K562 (cell line): ENCODE data around the gene GFI1B. TPM values are rescaled to one million over a fixed set of nuclear protein-coding genes. Genes with fewer than 3 reads are reported as not detected.

Experiments used
- CBX8 ChIP-seq: fragments of 200-600 bp; sonication (generic); IDR thresholded peaks from 2 replicates; pipeline ENCODE4 v1.6.1; 2012; ENCODE audit warnings: borderline replicate concordance, mixed run types, low read depth, mild to moderate bottlenecking, moderate library complexity, mixed read lengths, low read length, control low read depth, inconsistent platforms; ENCODE audit not compliant: poor library complexity, severe bottlenecking; ENCODE audit errors: extremely low read depth
- CREB3L1 ChIP-seq: fragments of 450-650 bp; IDR thresholded peaks from 2 replicates; pipeline ENCODE4 v1.6.1; 2014; ENCODE audit warnings: low read depth, mild to moderate bottlenecking, moderate library complexity, borderline replicate concordance
- E2F3 ChIP-seq: fragments of 250-450 bp; sonication (Bioruptor Pico); IDR thresholded peaks from 2 replicates; pipeline ENCODE4 v1.4.0; 2020; ENCODE audit warnings: mild to moderate bottlenecking
- JUN ChIP-seq, 2 experiments: sonication (generic) in 1 of 2; formaldehyde crosslinking in 1 of 2; IDR thresholded peaks; 2 replicates each; pipeline versions ENCODE4 v1.6.1 to v1.8.0; 2012 to 2022; ENCODE audit warnings: borderline replicate concordance in 2 of 2, mild to moderate bottlenecking in 2 of 2, improper control_type of control experiment in 1 of 2, low read depth in 1 of 2, low read length in 1 of 2, missing genetic modification reagents in 1 of 2
- KAT8 ChIP-seq: fragments of 450-650 bp; IDR thresholded peaks from 2 replicates; pipeline ENCODE4 v1.6.1; 2016; ENCODE audit warnings: low read depth, mild to moderate bottlenecking
- L3MBTL2 ChIP-seq: fragments of 450-650 bp; IDR thresholded peaks from 2 replicates; pipeline ENCODE4 v1.6.1; 2016; ENCODE audit warnings: mild to moderate bottlenecking, moderate library complexity
- MAFF ChIP-seq: IDR thresholded peaks from 2 replicates; pipeline ENCODE4 v1.6.1; 2012; ENCODE audit warnings: low read length, improper control_type of control experiment
- MEIS2 ChIP-seq: fragments of 450-650 bp; IDR thresholded peaks from 2 replicates; pipeline ENCODE4 v1.6.1; 2014; ENCODE audit warnings: mild to moderate bottlenecking; ENCODE audit not compliant: partially characterized antibody
- MLLT1 ChIP-seq, 2 experiments: fragments of 450-650 bp; IDR thresholded peaks; 2 replicates each; pipeline ENCODE4 v1.6.1; 2016
- MYNN ChIP-seq, 2 experiments: sonication (generic); formaldehyde crosslinking in 1 of 2; IDR thresholded peaks; 2 replicates each; pipeline versions ENCODE4 v1.5.0 to v1.6.1; 2016 to 2020; ENCODE audit warnings: antibody characterized with exemption in 1 of 2, missing genetic modification reagents in 1 of 2
- NR1H2 ChIP-seq: sonication (generic); formaldehyde crosslinking; IDR thresholded peaks from 2 replicates; pipeline ENCODE4 v1.4.0; 2020; ENCODE audit warnings: mild to moderate bottlenecking, missing genetic modification reagents
- PHTF2 ChIP-seq: fragments of 250-450 bp; sonication (Bioruptor Pico); IDR thresholded peaks from 2 replicates; pipeline ENCODE4 v1.5.0; 2021; ENCODE audit warnings: mild to moderate bottlenecking
- PKNOX1 ChIP-seq: fragments of 450-650 bp; IDR thresholded peaks from 2 replicates; pipeline ENCODE4 v1.6.1; 2016
- RBM14 ChIP-seq: fragments of 200-400 bp; formaldehyde crosslinking; IDR thresholded peaks from 2 replicates; pipeline ENCODE4 v1.6.1; 2018; ENCODE audit warnings: low read depth, mild to moderate bottlenecking, low read length, moderate library complexity, borderline replicate concordance; ENCODE audit not compliant: insufficient read depth
- RBM34 ChIP-seq: fragments of 200-400 bp; formaldehyde crosslinking; IDR thresholded peaks from 2 replicates; pipeline ENCODE4 v1.6.1; 2018; ENCODE audit warnings: low read length, borderline replicate concordance; ENCODE audit not compliant: insufficient read depth
- RNF2 ChIP-seq: sonication (generic); IDR thresholded peaks from 2 replicates; pipeline ENCODE4 v1.6.1; 2016
- SAFB2 ChIP-seq: fragments of 200-400 bp; formaldehyde crosslinking; IDR thresholded peaks from 2 replicates; pipeline ENCODE4 v1.6.1; 2018; ENCODE audit warnings: borderline replicate concordance, low read length, low read depth, moderate library complexity; ENCODE audit not compliant: severe bottlenecking
- SOX6 ChIP-seq: fragments of 450-650 bp; IDR thresholded peaks from 2 replicates; pipeline ENCODE4 v1.6.1; 2014; ENCODE audit warnings: mild to moderate bottlenecking
- ZBTB2 ChIP-seq: fragments of 450-650 bp; IDR thresholded peaks from 2 replicates; pipeline ENCODE4 v1.6.1; 2016; ENCODE audit warnings: antibody characterized with exemption
- ZSCAN32 ChIP-seq: fragments of 450-650 bp; formaldehyde crosslinking; IDR thresholded peaks from 2 replicates; pipeline ENCODE4 v1.4.0; 2020; ENCODE audit warnings: mild to moderate bottlenecking, moderate library complexity
- polyA plus RNA-seq, 8 experiments: library from polyadenylated mRNA; depleted of rRNA in 4 of 8; stranded (reverse) in 5 of 8; unstranded in 3 of 8; fragments of >200 nt; fragmentation: Nextera tagmentation in 2 of 8; fragmentation: Illumina TruSeq in 1 of 8; extraction: Ambion mirVana in 2 of 8; extraction: Trizol in 1 of 8; gene quantifications; 2 replicates each; pipeline versions ENCODE4 v1.2.1 to v1.2.3, GENCODE V29; 2011 to 2014; ENCODE audit warnings: inconsistent platforms in 1 of 8, missing spikeins in 1 of 8
- total RNA-seq, 7 experiments: library from RNA; depleted of rRNA in 6 of 7; stranded (reverse); fragments of >200 nt in 6 of 7; fragmentation: Illumina TruSeq in 2 of 7; extraction: Trizol in 2 of 7; gene quantifications; 2 replicates each; pipeline versions ENCODE4 v1.2.1 to v1.2.3, GENCODE V29; 2011 to 2021; ENCODE audit warnings: low replicate concordance in 1 of 7

The GFI1B gene
- total and polyA plus RNA-seq, 9 of the 15 experiments (the other 6 are each of a cell fraction or from before 2014, with no cell fraction given): 8.0 to 75.7 (median 34.5) TPM

GRCh38 chr9:132998831-132999635 is 20.5 kb downstream of the GFI1B start (continued):
- TF ChIP-seq PKNOX1: peak; percentile 42; the same call in 1 of the 2 replicates
- peak; percentile 82 for TF ChIP-seq SOX6
- peak; percentile 91 for TF ChIP-seq ZBTB2
- no peak for TF ChIP-seq CBX8
- TF ChIP-seq RNF2: peak; percentile 86
- no peak for TF ChIP-seq NR1H2 (CRISPR knock-in tag)
- no peak for TF ChIP-seq MEIS2
- TF ChIP-seq RBM34: no peak
- TF ChIP-seq L3MBTL2: peak; percentile 48; the same call in 1 of the 2 replicates
- TF ChIP-seq RBM14: no peak
- TF ChIP-seq SAFB2: no peak
- 0 out of 2 replicates have a peak, but pooled peaks have one; percentile 70 for TF ChIP-seq E2F3 (CRISPR knock-in tag)
- TF ChIP-seq CREB3L1: no peak
- peak; percentile 74 to 75 for TF ChIP-seq MLLT1 (IDR thresholded peaks at IDR 0.05)
- TF ChIP-seq KAT8: no peak
- TF ChIP-seq MAFF: no peak
- no peak for TF ChIP-seq ZSCAN32
- TF ChIP-seq JUN (IDR thresholded peaks at IDR 0.05; ENCODE audit: borderline replicate concordance, low read depth, low read length): no peak
- no peak for TF ChIP-seq JUN (CRISPR knock-in tag; IDR thresholded peaks at IDR 0.05; ENCODE audit: borderline replicate concordance)
- no peak for TF ChIP-seq PHTF2 (CRISPR knock-in tag)
- peak; percentile 89 for TF ChIP-seq MYNN (IDR thresholded peaks at IDR 0.05)
- TF ChIP-seq MYNN (CRISPR knock-in tag; IDR thresholded peaks at IDR 0.05): no peak
